ENCODE data around the gene SPATC1L. TPM values are rescaled to one million over a fixed set of nuclear protein-coding genes. Genes with fewer than 3 reads are reported as not detected.

The SPATC1L gene
- polyA plus RNA-seq, 1 donor from 2014 or later: 20.6 TPM

DNA sequence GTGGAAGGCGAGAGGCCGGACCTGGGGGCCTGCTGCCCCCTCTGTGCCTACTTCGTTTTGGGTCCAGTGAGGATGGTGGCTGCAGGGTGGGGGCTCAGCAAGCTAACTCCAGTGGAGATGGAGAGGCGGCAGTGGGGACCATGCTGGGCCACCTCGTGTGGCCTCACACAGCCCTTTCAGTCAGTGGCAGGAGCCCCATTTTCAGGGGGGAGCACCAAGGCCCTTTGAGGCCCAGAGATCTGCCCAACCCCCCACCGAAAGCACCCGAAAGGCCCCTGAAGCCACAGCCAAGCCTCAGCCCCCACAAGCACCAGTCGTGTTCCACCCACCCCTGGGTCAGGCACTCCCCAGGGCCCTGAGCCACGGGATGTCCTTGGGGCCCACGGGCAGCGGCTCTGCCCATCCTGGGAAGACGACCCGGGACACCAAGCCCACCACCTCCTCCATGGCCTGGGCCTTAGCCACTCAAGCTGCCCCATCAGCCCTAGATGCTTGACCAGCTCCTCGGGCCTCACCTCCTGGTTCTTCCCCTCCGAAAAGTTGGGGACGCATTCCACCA, 29.2 kb downstream of the SPATC1L start:
- Histone ChIP-seq H3K79me2 (replicated peaks; ENCODE audit: insufficient read depth, low read length) (no peaks in the 10 kb centered on the region), H3F3A (ENCODE audit: insufficient read depth, low read length, poor library complexity, severe bottlenecking) (no peaks in the 10 kb centered on the region), H4K20me1 (ENCODE audit: insufficient read depth) (no peaks in the 10 kb centered on the region), H3K27me3 (ENCODE audit: insufficient read depth, low read depth, low read length) (no peaks in the 10 kb centered on the region), H3K9me3 (ENCODE audit: low read length) (no peaks in the 10 kb centered on the region), H3K36me3 (ENCODE audit: insufficient read depth, low read length) (no peaks in the 10 kb centered on the region), H3K4me3 (ENCODE audit: low read length) (no peak overlapping the region), H3K9me2 (ENCODE audit: insufficient read depth, low read length) (no peaks in the 10 kb centered on the region), H2AFZ (ENCODE audit: low read depth, low read length) (no peak overlapping the region), H3K9ac (ENCODE audit: low read length) (no peak overlapping the region), H3K4me2 (ENCODE audit: low read length) (no peak overlapping the region), H3K27ac (ENCODE audit: low read length) (no peak overlapping the region)
- TF ChIP-seq MXI1 (conservative IDR thresholded peaks at IDR 0.05; ENCODE audit: poor library complexity, severe bottlenecking) (no peak), RAD21 (conservative IDR thresholded peaks at IDR 0.05) (no peak), EP300 (conservative IDR thresholded peaks at IDR 0.05; ENCODE audit: poor library complexity, severe bottlenecking) (no peak), CTCF (IDR thresholded peaks at IDR 0.05; ENCODE audit: poor library complexity, severe bottlenecking) (no peak), SMC3 (conservative IDR thresholded peaks at IDR 0.05; ENCODE audit: poor library complexity) (no peak), EZH2 (IDR thresholded peaks at IDR 0.05; ENCODE audit: borderline replicate concordance, insufficient read depth, low read length, poor library complexity, severe bottlenecking) (no peak), TAF1 (IDR thresholded peaks at IDR 0.05; ENCODE audit: low read depth) (no peak), POLR2AphosphoS5 (IDR thresholded peaks at IDR 0.05) (no peak)
- TF ChIP-seq, protein P1, sequence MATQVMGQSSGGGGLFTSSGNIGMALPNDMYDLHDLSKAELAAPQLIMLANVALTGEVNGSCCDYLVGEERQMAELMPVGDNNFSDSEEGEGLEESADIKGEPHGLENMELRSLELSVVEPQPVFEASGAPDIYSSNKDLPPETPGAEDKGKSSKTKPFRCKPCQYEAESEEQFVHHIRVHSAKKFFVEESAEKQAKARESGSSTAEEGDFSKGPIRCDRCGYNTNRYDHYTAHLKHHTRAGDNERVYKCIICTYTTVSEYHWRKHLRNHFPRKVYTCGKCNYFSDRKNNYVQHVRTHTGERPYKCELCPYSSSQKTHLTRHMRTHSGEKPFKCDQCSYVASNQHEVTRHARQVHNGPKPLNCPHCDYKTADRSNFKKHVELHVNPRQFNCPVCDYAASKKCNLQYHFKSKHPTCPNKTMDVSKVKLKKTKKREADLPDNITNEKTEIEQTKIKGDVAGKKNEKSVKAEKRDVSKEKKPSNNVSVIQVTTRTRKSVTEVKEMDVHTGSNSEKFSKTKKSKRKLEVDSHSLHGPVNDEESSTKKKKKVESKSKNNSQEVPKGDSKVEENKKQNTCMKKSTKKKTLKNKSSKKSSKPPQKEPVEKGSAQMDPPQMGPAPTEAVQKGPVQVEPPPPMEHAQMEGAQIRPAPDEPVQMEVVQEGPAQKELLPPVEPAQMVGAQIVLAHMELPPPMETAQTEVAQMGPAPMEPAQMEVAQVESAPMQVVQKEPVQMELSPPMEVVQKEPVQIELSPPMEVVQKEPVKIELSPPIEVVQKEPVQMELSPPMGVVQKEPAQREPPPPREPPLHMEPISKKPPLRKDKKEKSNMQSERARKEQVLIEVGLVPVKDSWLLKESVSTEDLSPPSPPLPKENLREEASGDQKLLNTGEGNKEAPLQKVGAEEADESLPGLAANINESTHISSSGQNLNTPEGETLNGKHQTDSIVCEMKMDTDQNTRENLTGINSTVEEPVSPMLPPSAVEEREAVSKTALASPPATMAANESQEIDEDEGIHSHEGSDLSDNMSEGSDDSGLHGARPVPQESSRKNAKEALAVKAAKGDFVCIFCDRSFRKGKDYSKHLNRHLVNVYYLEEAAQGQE (IDR thresholded peaks at IDR 0.05; ENCODE audit: borderline replicate concordance): no peak

DNA sequence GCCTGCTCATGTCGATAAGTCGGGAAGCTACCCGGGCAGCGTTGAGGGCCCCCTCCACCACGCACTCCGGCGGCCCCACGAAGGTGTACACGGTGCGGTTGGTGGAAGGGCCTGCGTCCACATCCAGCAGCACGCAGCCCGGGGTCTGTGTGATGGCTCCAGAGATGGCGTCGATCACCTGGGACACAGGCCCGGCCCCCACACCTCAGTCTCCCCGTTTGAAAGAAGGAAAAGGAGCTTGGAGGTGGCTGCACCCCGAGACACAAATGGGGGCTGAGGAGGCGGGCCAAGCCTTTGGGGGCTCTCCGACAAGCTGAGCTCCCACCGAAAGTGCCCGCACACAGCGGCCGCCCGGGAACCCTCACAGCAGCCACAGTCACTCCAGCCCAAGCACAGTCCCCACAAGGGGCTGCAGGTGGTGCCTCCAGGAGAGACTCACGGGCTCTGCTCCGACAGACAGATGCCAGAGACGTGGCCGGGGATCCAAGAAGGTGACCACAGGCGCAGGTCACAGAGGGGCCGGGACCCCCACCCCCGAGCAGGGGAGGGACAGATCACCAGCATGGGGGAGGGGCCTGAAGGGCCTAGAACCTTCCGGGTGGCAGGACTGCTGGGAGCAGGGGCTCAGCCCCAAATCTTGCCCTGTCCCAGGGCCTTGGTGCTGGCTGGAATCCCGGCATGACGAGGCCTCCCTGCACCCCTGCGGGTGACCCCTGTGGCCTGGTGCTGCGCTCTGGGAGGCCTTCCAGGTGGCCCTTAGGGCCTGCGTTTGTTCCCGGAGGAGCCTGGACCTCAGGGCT, 29.9 kb downstream of the SPATC1L start:
- Histone ChIP-seq H3K36me3 (ENCODE audit: insufficient read depth, low read length) (no peaks in the 10 kb centered on the region), H4K20me1 (ENCODE audit: insufficient read depth) (no peaks in the 10 kb centered on the region), H3K9me3 (ENCODE audit: low read length) (no peaks in the 10 kb centered on the region), H3K9me2 (ENCODE audit: insufficient read depth, low read length) (no peaks in the 10 kb centered on the region), H2AFZ (ENCODE audit: low read depth, low read length) (no peak overlapping the region), H3K27ac (ENCODE audit: low read length) (no peak overlapping the region), H3K4me2 (ENCODE audit: low read length) (no peak overlapping the region), H3K79me2 (replicated peaks; ENCODE audit: insufficient read depth, low read length) (no peaks in the 10 kb centered on the region), H3K27me3 (ENCODE audit: insufficient read depth, low read depth, low read length) (no peaks in the 10 kb centered on the region), H3K9ac (ENCODE audit: low read length) (no peak overlapping the region), H3F3A (ENCODE audit: insufficient read depth, low read length, poor library complexity, severe bottlenecking) (no peaks in the 10 kb centered on the region), H3K4me3 (ENCODE audit: low read length) (no peak overlapping the region)
- TF ChIP-seq SMC3 (conservative IDR thresholded peaks at IDR 0.05; ENCODE audit: poor library complexity): no peak
- TF ChIP-seq RAD21 (conservative IDR thresholded peaks at IDR 0.05): no peak
- no peak for TF ChIP-seq TAF1 (IDR thresholded peaks at IDR 0.05; ENCODE audit: low read depth)
- no peak for TF ChIP-seq CTCF (IDR thresholded peaks at IDR 0.05; ENCODE audit: poor library complexity, severe bottlenecking)
- TF ChIP-seq POLR2AphosphoS5 (IDR thresholded peaks at IDR 0.05): no peak
